Measurements from ENCODE around the gene ZNF423.

GRCh38 chr16:49867234-49867633 is 11.3 kb upstream of the ZNF423 start:
- TF ChIP-seq CTCF (CRISPR knock-in tag; IDR thresholded peaks at IDR 0.05) (no peak), TBP (CRISPR knock-in tag; IDR thresholded peaks at IDR 0.05) (no peak), RFX5 (IDR thresholded peaks at IDR 0.05; ENCODE audit: low read depth, low read length) (no peak), HMGXB4 (CRISPR knock-in tag; IDR thresholded peaks at IDR 0.05; ENCODE audit: borderline replicate concordance in 1 of 2, low read depth in 1 of 2) (no peak), SKIL (CRISPR knock-in tag; IDR thresholded peaks at IDR 0.05; ENCODE audit: borderline replicate concordance) (no peak)

Measured in HepG2 (cell line).